ENCODE measurements around the gene ZCCHC3.

The ZCCHC3 gene

DNA sequence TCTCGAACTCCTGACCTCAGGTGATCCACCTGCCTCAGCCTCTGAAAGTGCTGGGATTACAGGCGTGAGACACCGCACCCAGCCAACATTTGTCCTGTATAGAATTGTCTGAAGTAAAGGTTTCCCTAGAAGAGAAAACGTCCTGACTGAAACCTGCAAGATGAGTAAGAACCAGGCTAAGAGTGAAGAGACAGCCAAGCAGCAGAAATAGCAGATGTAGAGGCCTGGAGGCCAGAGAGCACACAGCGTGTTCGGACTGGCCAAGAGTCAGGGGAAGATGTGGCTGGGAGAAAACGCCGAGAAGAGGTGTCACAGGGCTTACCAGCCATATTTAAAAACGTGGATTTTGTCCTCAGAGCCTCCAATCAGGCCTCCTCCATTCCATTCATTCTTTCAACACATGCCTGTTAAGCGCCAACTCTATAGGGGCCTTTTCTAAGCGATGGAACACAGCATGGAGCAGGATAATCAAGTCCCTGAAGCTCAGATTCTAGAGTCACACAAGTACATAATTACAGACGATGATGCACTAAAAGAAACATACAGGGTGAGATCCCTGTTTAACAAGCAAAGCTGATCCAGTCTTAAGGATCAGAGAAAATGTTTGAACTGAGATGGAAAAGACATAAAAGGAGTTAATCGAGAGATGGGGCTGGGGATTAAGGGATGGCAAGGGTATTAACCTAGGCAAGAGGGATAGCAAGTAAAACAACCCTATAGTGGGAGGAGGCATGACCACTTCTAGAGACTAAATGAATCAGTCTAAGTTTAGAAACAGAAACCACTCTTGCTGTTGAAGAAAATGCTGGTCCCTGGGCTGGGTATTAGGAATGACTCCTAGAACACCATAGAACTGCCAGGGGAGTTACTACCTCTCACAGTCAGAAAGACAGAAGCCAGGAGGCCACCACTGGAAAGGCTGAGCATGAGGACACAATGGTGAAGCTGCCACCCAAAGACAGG, 4.8 kb downstream of the ZCCHC3 start:
- Histone ChIP-seq H3K4me3 (ENCODE audit: control insufficient read depth in 1 of 7, extremely low read depth in 1 of 7, insufficient read depth in 4 of 7, low read depth in 2 of 7, low read length in 6 of 7) (no peak overlapping the region), H3K36me3 (ENCODE audit: control insufficient read depth in 4 of 4, insufficient read depth in 4 of 4, low read length in 3 of 4) (peaks cover 0 to 20% (median 1%) of the 10 kb centered on the region in 4 experiments), H3K27me3 (replicated peaks in 2 of 5; ENCODE audit: control insufficient read depth in 4 of 5, insufficient read depth in 5 of 5, low read length in 4 of 5) (no peaks in the 10 kb centered on the region), H3K4me1 (ENCODE audit: control extremely low read depth in 1 of 4, control insufficient read depth in 4 of 4, insufficient read depth in 4 of 4, low read length in 3 of 4) (peaks cover 12 to 34% (median 29%) of the 10 kb centered on the region in 4 experiments), H3K9me3 (ENCODE audit: control extremely low read depth in 1 of 5, control insufficient read depth in 4 of 5, insufficient read depth in 2 of 5, low read depth in 1 of 5, low read length in 4 of 5) (no peaks in the 10 kb centered on the region), H3K27ac (ENCODE audit: insufficient read depth in 1 of 2, low read depth in 1 of 2, low read length in 2 of 2, poor library complexity in 1 of 2, severe bottlenecking in 2 of 2) (no peak overlapping the region)
- CTCF ChIA-PET: interaction anchor here (1.2 to 6.0 kb wide), 4 partner anchors 7 to 28 kb away, joined by 3 to 28 read pairs (median 15); no protein-coding TSS in a partner anchor
- 91% methylated on average over 12 of the region's 13 CpGs for WGBS (ENCODE audit: insufficient coverage)
- POLR2A ChIA-PET: no interaction called here
- DNase-seq: no peak

DNA sequence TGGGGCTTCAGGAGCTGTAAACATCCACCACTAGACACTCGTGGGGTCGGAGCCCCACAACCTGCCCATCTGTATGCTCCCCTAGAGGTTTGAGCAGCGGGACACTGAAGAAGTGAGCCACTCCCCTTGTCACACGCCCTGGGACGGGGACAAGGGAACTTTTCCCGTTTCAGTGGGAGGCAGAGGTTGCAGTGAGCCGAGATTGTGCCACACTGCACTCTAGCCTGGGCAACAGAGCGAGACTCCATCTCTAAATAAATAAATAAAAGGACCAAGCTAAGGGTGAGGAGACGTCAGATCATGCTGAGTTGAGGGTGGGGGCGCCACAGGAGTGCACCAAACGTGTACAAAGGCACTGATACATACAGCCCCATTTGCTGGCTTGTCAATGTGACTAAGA, 8.4 kb downstream of the ZCCHC3 start:
- DNase-seq: no peak
- CTCF ChIA-PET: no interaction called here
- WGBS (ENCODE audit: insufficient coverage): 82% methylated on average over 10 of the region's 11 CpGs
- Histone ChIP-seq H3K27ac (ENCODE audit: insufficient read depth in 1 of 2, low read depth in 1 of 2, low read length in 2 of 2, poor library complexity in 1 of 2, severe bottlenecking in 2 of 2) (no peak overlapping the region), H3K9me3 (ENCODE audit: control extremely low read depth in 1 of 5, control insufficient read depth in 4 of 5, insufficient read depth in 2 of 5, low read depth in 1 of 5, low read length in 4 of 5) (no peaks in the 10 kb centered on the region), H3K27me3 (replicated peaks in 2 of 5; ENCODE audit: control insufficient read depth in 4 of 5, insufficient read depth in 5 of 5, low read length in 4 of 5) (no peaks in the 10 kb centered on the region), H3K36me3 (ENCODE audit: control insufficient read depth in 4 of 4, insufficient read depth in 4 of 4, low read length in 3 of 4) (peaks cover 0 to 2% (median 0%) of the 10 kb centered on the region in 4 experiments), H3K4me3 (ENCODE audit: control insufficient read depth in 1 of 7, extremely low read depth in 1 of 7, insufficient read depth in 4 of 7, low read depth in 2 of 7, low read length in 6 of 7) (no peak overlapping the region), H3K4me1 (ENCODE audit: control extremely low read depth in 1 of 4, control insufficient read depth in 4 of 4, insufficient read depth in 4 of 4, low read length in 3 of 4) (peaks cover 0 to 22% (median 22%) of the 10 kb centered on the region in 4 experiments)
- POLR2A ChIA-PET: no interaction called here

DNA sequence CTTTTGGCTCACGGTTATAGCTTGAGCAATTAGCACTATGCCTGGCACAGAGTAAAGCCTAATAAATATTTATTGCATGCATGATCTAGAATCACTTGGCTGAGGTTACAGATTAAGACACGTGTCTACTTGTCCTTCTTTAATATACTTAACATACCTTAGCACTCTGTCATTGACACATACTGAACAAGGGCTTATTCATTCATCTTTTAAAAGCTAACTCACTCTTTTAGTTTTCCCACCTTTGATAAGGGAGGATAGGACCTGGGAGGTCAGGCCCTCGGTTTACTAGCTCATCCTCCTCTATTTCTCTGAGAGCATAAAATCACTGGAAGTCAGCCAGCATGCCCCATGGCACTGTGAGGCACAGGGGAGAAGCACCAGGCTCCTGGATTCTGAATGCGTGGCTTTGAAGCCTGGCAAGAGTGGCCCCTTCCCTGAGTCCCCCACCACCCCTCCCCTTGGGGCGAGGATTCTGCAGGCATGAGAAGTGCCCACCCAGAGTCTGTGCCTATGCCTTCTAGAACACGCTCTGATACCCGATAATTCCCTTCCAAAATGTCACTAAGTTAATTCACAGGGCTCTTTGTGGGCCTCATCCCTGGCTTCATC, 11.2 kb downstream of the ZCCHC3 start:
- ChIA-PET POLR2A (interaction anchor here (0.5 kb wide), 1 partner anchor 12 kb away, joined by 3 read pairs; no protein-coding TSS in a partner anchor), CTCF (interaction anchor here (0.9 to 3.8 kb wide), 6 partner anchors 9 to 42 kb away, joined by 3 to 28 read pairs (median 4); partner anchors contain the start of gene SOX12)
- H3K27ac ChIP-seq (ENCODE audit: insufficient read depth in 1 of 2, low read depth in 1 of 2, low read length in 2 of 2, poor library complexity in 1 of 2, severe bottlenecking in 2 of 2): no peak overlapping the region

DNA sequence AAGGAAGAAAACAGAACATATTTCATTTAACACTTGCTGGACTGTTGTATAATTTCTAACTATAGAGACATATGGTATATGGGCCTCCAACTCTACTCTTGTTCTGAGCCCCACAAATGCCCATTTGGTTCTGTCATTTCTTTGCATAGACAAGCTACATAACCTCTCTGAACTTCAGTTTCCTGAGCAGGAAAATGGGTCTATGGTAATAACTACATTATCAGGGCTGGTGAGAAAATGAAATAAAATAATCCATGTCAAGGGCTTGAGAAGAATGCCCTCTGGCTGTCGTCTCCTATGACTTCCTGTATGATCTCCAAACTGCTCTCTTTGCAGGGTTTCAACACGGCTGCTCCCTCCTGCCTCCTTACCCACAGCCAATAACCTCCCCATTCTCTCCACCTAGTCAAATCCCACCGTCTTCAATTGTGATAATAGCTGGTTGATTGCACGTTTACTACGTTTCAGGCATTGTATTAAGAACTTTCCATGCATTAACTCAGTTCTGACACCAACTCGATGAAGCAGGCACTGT, 12.0 kb downstream of the ZCCHC3 start:
- DNase-seq: peak in 2 of 3 donors; percentile 20 to 24
- Histone ChIP-seq H3K36me3 (ENCODE audit: control insufficient read depth in 4 of 4, insufficient read depth in 4 of 4, low read length in 3 of 4) (no peaks in the 10 kb centered on the region), H3K4me3 (ENCODE audit: control insufficient read depth in 1 of 7, extremely low read depth in 1 of 7, insufficient read depth in 4 of 7, low read depth in 2 of 7, low read length in 6 of 7) (peak overlapping the region in 5 of 7 experiments; percentile 31 to 71 (median 66)), H3K4me1 (ENCODE audit: control extremely low read depth in 1 of 4, control insufficient read depth in 4 of 4, insufficient read depth in 4 of 4, low read length in 3 of 4) (peaks cover 0 to 17% (median 15%) of the 10 kb centered on the region in 4 experiments), H3K27ac (ENCODE audit: insufficient read depth in 1 of 2, low read depth in 1 of 2, low read length in 2 of 2, poor library complexity in 1 of 2, severe bottlenecking in 2 of 2) (peak overlapping the region; percentile 64 to 90), H3K9me3 (ENCODE audit: control extremely low read depth in 1 of 5, control insufficient read depth in 4 of 5, insufficient read depth in 2 of 5, low read depth in 1 of 5, low read length in 4 of 5) (no peaks in the 10 kb centered on the region), H3K27me3 (replicated peaks in 2 of 5; ENCODE audit: control insufficient read depth in 4 of 5, insufficient read depth in 5 of 5, low read length in 4 of 5) (no peaks in the 10 kb centered on the region)
- ChIA-PET CTCF (interaction anchor here (1.3 to 3.8 kb wide), 5 partner anchors 9 to 21 kb away, joined by 4 to 28 read pairs (median 9); partner anchors contain the start of gene SOX12), POLR2A (interaction anchor here (1.8 kb wide), 1 partner anchor 10 kb away, joined by 12 read pairs; no protein-coding TSS in a partner anchor)
- 6% methylated on average over 2 of the region's 6 CpGs for WGBS (ENCODE audit: insufficient coverage)

More for the DNA sequence above, 11.2 kb downstream of the ZCCHC3 start:
- 100% methylated on average over 6 of the region's 7 CpGs for WGBS (ENCODE audit: insufficient coverage)
- no peaks in the 10 kb centered on the region for H3K9me3 ChIP-seq (ENCODE audit: control extremely low read depth in 1 of 5, control insufficient read depth in 4 of 5, insufficient read depth in 2 of 5, low read depth in 1 of 5, low read length in 4 of 5)
- no peaks in the 10 kb centered on the region for H3K36me3 ChIP-seq (ENCODE audit: control insufficient read depth in 4 of 4, insufficient read depth in 4 of 4, low read length in 3 of 4)
- no peak for DNase-seq
- H3K4me3 ChIP-seq (ENCODE audit: control insufficient read depth in 1 of 7, extremely low read depth in 1 of 7, insufficient read depth in 4 of 7, low read depth in 2 of 7, low read length in 6 of 7): no peak overlapping the region
- peaks cover 0 to 17% (median 15%) of the 10 kb centered on the region in 4 experiments for H3K4me1 ChIP-seq (ENCODE audit: control extremely low read depth in 1 of 4, control insufficient read depth in 4 of 4, insufficient read depth in 4 of 4, low read length in 3 of 4)
- no peaks in the 10 kb centered on the region for H3K27me3 ChIP-seq (replicated peaks in 2 of 5; ENCODE audit: control insufficient read depth in 4 of 5, insufficient read depth in 5 of 5, low read length in 4 of 5)

DNA sequence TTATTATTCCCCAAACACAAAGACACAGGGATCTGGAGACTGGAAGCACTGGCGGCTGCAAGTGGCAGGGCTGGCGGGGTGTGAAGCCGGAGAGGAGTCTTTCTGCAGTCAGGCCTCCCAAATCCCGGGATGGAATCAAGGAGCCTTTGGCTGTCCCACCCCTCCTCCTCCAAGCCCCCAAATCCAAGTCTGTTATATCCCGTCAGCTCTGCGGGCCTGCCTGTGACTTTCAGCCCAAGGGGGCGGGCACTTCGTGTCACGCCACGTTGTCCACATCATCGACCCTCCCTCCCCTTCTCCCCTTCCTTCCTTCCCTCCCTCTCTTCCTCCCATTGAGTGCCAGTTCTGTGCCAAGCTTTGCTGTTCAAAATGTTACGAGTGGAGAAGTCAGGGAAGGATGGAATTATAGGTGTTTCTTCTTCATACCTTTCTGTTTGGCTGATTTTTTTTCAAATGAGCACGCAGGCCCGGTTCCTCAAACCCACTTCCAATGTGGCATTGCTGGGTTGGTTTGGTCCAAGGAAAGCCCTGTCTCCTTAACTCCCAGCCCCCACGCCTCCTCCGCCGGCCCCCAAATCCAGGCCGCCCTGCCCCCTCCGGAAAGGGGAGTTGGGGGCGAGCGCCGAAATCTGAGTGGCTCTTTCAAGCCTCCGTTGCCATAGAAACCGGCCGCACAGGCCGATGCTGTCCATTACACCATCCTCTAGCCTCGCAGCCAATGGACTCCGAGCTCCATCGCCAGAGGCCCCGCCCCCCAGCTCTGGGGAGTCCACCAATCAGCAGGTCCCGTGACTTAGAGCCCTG, 12.7 kb downstream of the ZCCHC3 start:
- no peaks in the 10 kb centered on the region for H3K27me3 ChIP-seq (replicated peaks in 2 of 5; ENCODE audit: control insufficient read depth in 4 of 5, insufficient read depth in 5 of 5, low read length in 4 of 5)
- H3K36me3 ChIP-seq (ENCODE audit: control insufficient read depth in 4 of 4, insufficient read depth in 4 of 4, low read length in 3 of 4): no peaks in the 10 kb centered on the region
- H3K4me3 ChIP-seq (ENCODE audit: control insufficient read depth in 1 of 7, extremely low read depth in 1 of 7, insufficient read depth in 4 of 7, low read depth in 2 of 7, low read length in 6 of 7): peak overlapping the region; percentile 31 to 71 (median 66)
- no peaks in the 10 kb centered on the region for H3K9me3 ChIP-seq (ENCODE audit: control extremely low read depth in 1 of 5, control insufficient read depth in 4 of 5, insufficient read depth in 2 of 5, low read depth in 1 of 5, low read length in 4 of 5)
- peaks cover 0 to 17% (median 15%) of the 10 kb centered on the region in 4 experiments for H3K4me1 ChIP-seq (ENCODE audit: control extremely low read depth in 1 of 4, control insufficient read depth in 4 of 4, insufficient read depth in 4 of 4, low read length in 3 of 4)
- peak overlapping the region; percentile 64 to 90 for H3K27ac ChIP-seq (ENCODE audit: insufficient read depth in 1 of 2, low read depth in 1 of 2, low read length in 2 of 2, poor library complexity in 1 of 2, severe bottlenecking in 2 of 2)
- peak; percentile 94 to 97 (median 97) for DNase-seq
- POLR2A ChIA-PET: interaction anchor here (1.0 to 1.8 kb wide), 2 partner anchors 10 to 14 kb away, joined by 3 to 12 read pairs; no protein-coding TSS in a partner anchor
- CTCF ChIA-PET: interaction anchor here (0.6 to 3.8 kb wide), 6 partner anchors 10 to 43 kb away, joined by 3 to 28 read pairs (median 7); partner anchors contain the start of gene SOX12
- WGBS (ENCODE audit: insufficient coverage): 10% methylated on average over 18 of the region's 31 CpGs

DNA sequence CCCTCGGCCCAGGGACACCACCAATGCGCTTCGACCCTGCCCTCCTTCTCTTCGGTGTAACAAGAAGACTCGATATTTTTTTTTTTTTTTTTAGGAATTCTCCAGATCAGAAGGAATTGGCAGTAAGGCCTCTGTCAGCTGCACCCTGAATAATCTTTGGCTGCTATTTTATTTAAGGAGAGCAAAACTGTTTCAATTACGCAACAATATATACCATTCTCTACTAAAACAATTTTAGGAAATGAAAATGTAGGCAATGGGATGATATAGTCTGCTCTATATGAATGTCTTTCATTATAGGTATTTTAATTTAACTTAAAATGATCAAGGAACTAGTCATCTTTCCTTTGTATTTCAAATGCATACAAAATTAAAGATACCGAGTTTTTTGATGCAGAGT, 13.3 kb downstream of the ZCCHC3 start:
- POLR2A ChIA-PET: interaction anchor here (1.0 to 1.8 kb wide), 2 partner anchors 11 to 14 kb away, joined by 3 to 12 read pairs; no protein-coding TSS in a partner anchor
- no peak for DNase-seq
- 0% methylated on average over 2 of the region's 7 CpGs for WGBS (ENCODE audit: insufficient coverage)
- Histone ChIP-seq H3K27me3 (replicated peaks in 2 of 5; ENCODE audit: control insufficient read depth in 4 of 5, insufficient read depth in 5 of 5, low read length in 4 of 5) (no peaks in the 10 kb centered on the region), H3K4me1 (ENCODE audit: control extremely low read depth in 1 of 4, control insufficient read depth in 4 of 4, insufficient read depth in 4 of 4, low read length in 3 of 4) (peaks cover 0 to 17% (median 15%) of the 10 kb centered on the region in 4 experiments), H3K27ac (ENCODE audit: insufficient read depth in 1 of 2, low read depth in 1 of 2, low read length in 2 of 2, poor library complexity in 1 of 2, severe bottlenecking in 2 of 2) (peak overlapping the region in 1 of 2 experiments; percentile 90), H3K4me3 (ENCODE audit: control insufficient read depth in 1 of 7, extremely low read depth in 1 of 7, insufficient read depth in 4 of 7, low read depth in 2 of 7, low read length in 6 of 7) (peak overlapping the region in 6 of 7 experiments; percentile 30 to 71 (median 50)), H3K9me3 (ENCODE audit: control extremely low read depth in 1 of 5, control insufficient read depth in 4 of 5, insufficient read depth in 2 of 5, low read depth in 1 of 5, low read length in 4 of 5) (no peaks in the 10 kb centered on the region), H3K36me3 (ENCODE audit: control insufficient read depth in 4 of 4, insufficient read depth in 4 of 4, low read length in 3 of 4) (no peaks in the 10 kb centered on the region)
- CTCF ChIA-PET: interaction anchor here (0.6 to 3.8 kb wide), 5 partner anchors 11 to 43 kb away, joined by 3 to 28 read pairs (median 9); partner anchors contain the start of gene SOX12

All from common myeloid progenitor, CD34-positive (primary cell).